Measurements from ENCODE around the gene SH3D19. TPM values are rescaled to one million over a fixed set of nuclear protein-coding genes. Genes with fewer than 3 reads are reported as not detected.
"Not testable (repeated sequence)": the region's sequence is repeated elsewhere in the genome, so short reads cannot be mapped to it uniquely, and the experiment has no call there.

SH3D19 gene
- total RNA-seq, 6 donors from 2014 or later = 91.2 to 225 (median 103) TPM

DNA sequence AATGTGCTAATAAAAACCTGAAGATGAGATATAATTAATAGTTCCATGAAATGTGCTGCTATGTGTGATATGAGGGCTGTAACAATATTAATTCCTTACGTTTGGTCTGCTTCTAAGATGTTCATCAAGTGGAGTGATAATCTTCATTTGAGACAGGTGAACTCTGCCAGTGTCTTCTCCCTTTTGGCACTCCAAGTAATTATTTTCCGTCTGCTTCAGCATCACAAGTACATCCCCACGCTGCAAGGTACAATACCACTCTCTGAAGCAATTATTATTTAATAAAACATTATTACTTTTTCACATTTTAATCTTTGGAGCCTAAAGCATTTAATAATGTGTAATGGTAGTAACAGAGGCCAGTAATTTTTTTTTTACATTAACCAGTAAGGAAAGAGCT, 181.6 kb downstream of the SH3D19 start:
- Histone ChIP-seq H3K4me1 (peaks cover 0 to 5% (median 0%) of the 10 kb centered on the region in 4 donors), H3K36me3 (peaks cover 5 to 96% (median 16%) of the 10 kb centered on the region in 4 donors), H3K27ac (peak overlapping the region in 2 of 4 donors; percentile 27 to 60), H3K27me3 (no peaks in the 10 kb centered on the region), H3K9me3 (no peaks in the 10 kb centered on the region), H3K4me3 (no peak overlapping the region)
- DNase-seq (no peak), ATAC-seq (ENCODE audit: low FRiP score in 2 of 2) (no peak)
- WGBS, 2 donors = 95 to 98% methylated on average over 3 of the region's 3 CpGs
- TF ChIP-seq EP300 (IDR thresholded peaks at IDR 0.05) (no peak), CTCF (IDR thresholded peaks at IDR 0.05) (no peak), POLR2AphosphoS5 (IDR thresholded peaks at IDR 0.05) (no peak)

DNA sequence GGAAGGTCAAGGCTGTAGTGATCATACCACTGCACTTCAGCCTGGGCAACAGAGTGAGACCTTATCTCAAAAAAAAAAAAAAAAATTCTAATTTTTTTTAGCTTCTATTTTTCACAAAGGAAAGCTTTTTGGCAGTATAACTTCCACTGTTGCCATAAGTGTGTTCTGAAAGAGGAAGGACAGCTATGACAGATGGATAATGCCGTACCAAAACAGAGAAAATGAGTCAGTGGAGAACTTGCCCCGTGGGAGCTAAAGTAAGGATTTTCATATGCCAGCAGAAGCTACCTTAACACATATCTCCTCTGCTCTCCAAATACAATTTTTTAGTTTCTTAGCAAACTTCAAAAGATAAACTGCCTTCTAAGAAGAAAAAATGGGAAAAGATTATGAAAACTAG, 182.2 kb downstream of the SH3D19 start:
- TF ChIP-seq POLR2A (IDR thresholded peaks at IDR 0.05) (no peak), EP300 (IDR thresholded peaks at IDR 0.05) (no peak), CTCF (IDR thresholded peaks at IDR 0.05) (no peak), POLR2AphosphoS5 (IDR thresholded peaks at IDR 0.05) (no peak)
- DNase-seq = no peak
- no peak overlapping the region for H3K4me3 ChIP-seq
- H3K4me1 ChIP-seq = peaks cover 0 to 5% (median 0%) of the 10 kb centered on the region in 4 donors
- H3K27ac ChIP-seq = no peak overlapping the region
- ATAC-seq (ENCODE audit: low FRiP score in 2 of 2) = peak in 1 of 2 donors; percentile 55
- H3K36me3 ChIP-seq = peaks cover 5 to 95% (median 16%) of the 10 kb centered on the region in 4 donors
- WGBS, 2 donors = 61 to 68% methylated on average over 2 of the region's 2 CpGs
- no peaks in the 10 kb centered on the region for H3K27me3 ChIP-seq
- H3K9me3 ChIP-seq = no peaks in the 10 kb centered on the region

- peaks cover 5 to 94% (median 14%) of the 10 kb centered on the region in 4 donors for H3K36me3 ChIP-seq
- DNase-seq (no peak), ATAC-seq (ENCODE audit: low FRiP score in 2 of 2) (no peak)
- H3K9me3 ChIP-seq = no peaks in the 10 kb centered on the region
- WGBS, 2 donors = 100% methylated on average over 1 of the region's 1 CpG
- TF ChIP-seq POLR2AphosphoS5 (IDR thresholded peaks at IDR 0.05) = no peak
- H3K27me3 ChIP-seq = no peaks in the 10 kb centered on the region
- peak overlapping the region in 1 of 4 donors; percentile 7 for H3K27ac ChIP-seq
- H3K4me3 ChIP-seq = no peak overlapping the region
- peaks cover 0 to 5% (median 0%) of the 10 kb centered on the region in 4 donors for H3K4me1 ChIP-seq
These were observed 182.6 kb downstream of the SH3D19 start for GRCh38 chr4:151142758-151143157.

- Histone ChIP-seq H3K4me1 (peaks cover 0 to 3% (median 0%) of the 10 kb centered on the region in 4 donors), H3K4me3 (no peak overlapping the region), H3K27me3 (no peaks in the 10 kb centered on the region), H3K27ac (no peak overlapping the region), H3K36me3 (peaks cover 5 to 92% (median 17%) of the 10 kb centered on the region in 4 donors), H3K9me3 (no peaks in the 10 kb centered on the region)
- DNase-seq = no peak
- no peak for TF ChIP-seq POLR2AphosphoS5 (IDR thresholded peaks at IDR 0.05)
- TF ChIP-seq EP300 (IDR thresholded peaks at IDR 0.05) = no peak
- no peak for TF ChIP-seq CTCF (IDR thresholded peaks at IDR 0.05)
- TF ChIP-seq POLR2A (IDR thresholded peaks at IDR 0.05) = no peak
- no peak for ATAC-seq (ENCODE audit: low FRiP score in 2 of 2)
- WGBS, 2 donors = 95 to 96% methylated on average over 1 of the region's 1 CpG
These were observed 185.6 kb downstream of the SH3D19 start for GRCh38 chr4:151139814-151140213.

DNA sequence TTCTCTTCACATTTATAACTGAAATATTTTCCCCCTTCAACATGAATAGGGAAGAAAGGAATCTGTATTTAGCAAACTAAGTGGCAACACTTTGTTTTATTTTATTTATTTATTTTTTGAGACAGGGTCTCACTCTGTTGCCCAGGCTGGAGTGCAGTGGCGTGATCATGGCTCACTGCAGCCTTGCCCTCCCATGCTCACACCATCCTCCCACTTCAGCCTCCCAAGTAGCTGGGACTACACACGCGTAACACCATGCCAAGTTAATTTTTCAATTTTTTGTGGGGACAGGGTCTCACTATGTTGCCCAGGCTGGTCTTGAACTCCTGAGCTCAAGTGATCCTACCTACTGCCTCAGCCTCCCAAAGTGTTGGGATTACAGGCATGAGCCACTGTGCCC, 189.4 kb downstream of the SH3D19 start:
- not testable (repeated sequence) for ATAC-seq (ENCODE audit: low FRiP score in 2 of 2); H3K4me1 ChIP-seq; DNase-seq; H3K27me3 ChIP-seq; H3K4me3 ChIP-seq; H3K9me3 ChIP-seq
- Histone ChIP-seq H3K27ac (peak overlapping the region in 1 of 4 donors; percentile 58), H3K36me3 (peaks cover 5 to 93% (median 30%) of the 10 kb centered on the region in 4 donors)
- WGBS, 2 donors = 97 to 100% methylated on average over 3 of the region's 3 CpGs

GRCh38 chr4:151133311-151133710, 192.1 kb downstream of the SH3D19 start:
- no peak for ATAC-seq (ENCODE audit: low FRiP score in 2 of 2)
- DNase-seq = no peak
- TF ChIP-seq CTCF (IDR thresholded peaks at IDR 0.05) (no peak), POLR2AphosphoS5 (IDR thresholded peaks at IDR 0.05) (no peak), POLR2A (IDR thresholded peaks at IDR 0.05) (no peak), EP300 (IDR thresholded peaks at IDR 0.05) (no peak)
- Histone ChIP-seq H3K4me1 (peaks cover 0 to 6% (median 3%) of the 10 kb centered on the region in 4 donors), H3K4me3 (no peak overlapping the region), H3K27ac (peak overlapping the region in 1 of 4 donors; percentile 11), H3K9me3 (no peaks in the 10 kb centered on the region), H3K36me3 (peaks cover 0 to 94% (median 21%) of the 10 kb centered on the region in 4 donors), H3K27me3 (no peaks in the 10 kb centered on the region)
- WGBS, 2 donors = 89 to 93% methylated on average over 5 of the region's 5 CpGs
